Neuronal stem cell (in vitro differentiated cells): ENCODE measurements around the gene ERBIN.

Experiments
- DNase-seq: peaks from one replicate; pipeline ENCODE4 v3.0.0-alpha.2; 2013; ENCODE audit warnings: low spot score
- H2AFZ ChIP-seq: one replicate; pipeline ENCODE4 v1.6.1; 2013; ENCODE audit warnings: mild to moderate bottlenecking, low read length, inconsistent platforms
- H2AK5ac ChIP-seq: 2 replicates; pipeline ENCODE4 v1.6.1; 2013; ENCODE audit warnings: low read depth, mild to moderate bottlenecking, inconsistent platforms, low read length, moderate library complexity, mixed read lengths
- H2BK120ac ChIP-seq: 2 replicates; pipeline ENCODE4 v1.6.1; 2013; ENCODE audit warnings: low read depth, mild to moderate bottlenecking, inconsistent platforms, low read length, moderate library complexity, mixed read lengths
- H2BK12ac ChIP-seq: one replicate; pipeline ENCODE4 v1.6.1; 2013; ENCODE audit warnings: low read length, inconsistent platforms
- H2BK15ac ChIP-seq: 2 replicates; pipeline ENCODE4 v1.6.1; 2013; ENCODE audit warnings: mild to moderate bottlenecking, low read length, inconsistent platforms, mixed read lengths
- H2BK5ac ChIP-seq: one replicate; pipeline ENCODE4 v1.6.1; 2013; ENCODE audit warnings: inconsistent platforms, mild to moderate bottlenecking, low read length, moderate library complexity
- H3K14ac ChIP-seq: one replicate; pipeline ENCODE4 v1.6.1; 2013; ENCODE audit warnings: low read length, inconsistent platforms
- H3K18ac ChIP-seq: 2 replicates; pipeline ENCODE4 v1.6.1; 2013; ENCODE audit warnings: low read length, inconsistent platforms
- H3K23ac ChIP-seq: 2 replicates; pipeline ENCODE4 v1.6.1; 2013; ENCODE audit warnings: low read depth, mild to moderate bottlenecking, mixed read lengths, low read length, inconsistent platforms; ENCODE audit not compliant: poor library complexity
- H3K27ac ChIP-seq: replicated peaks from 3 replicates; pipeline ENCODE4 v1.5.1; 2013; ENCODE audit warnings: low read length, inconsistent platforms
- H3K27me3 ChIP-seq, 3 experiments: 2 replicates each; pipeline ENCODE4 v1.6.1; 2013; ENCODE audit warnings: low read length in 3 of 3, mild to moderate bottlenecking in 2 of 3, inconsistent platforms in 1 of 3, low read depth in 1 of 3, mixed read lengths in 1 of 3, moderate library complexity in 1 of 3; ENCODE audit not compliant: control insufficient read depth in 3 of 3, insufficient read depth in 3 of 3
- H3K36me3 ChIP-seq, 2 donors: replicated peaks in 1 of 2; 2 replicates each; pipeline ENCODE4 v1.6.1; 2013; ENCODE audit warnings: low read length in 2 of 2; ENCODE audit not compliant: control insufficient read depth in 2 of 2, insufficient read depth in 2 of 2
- H3K4ac ChIP-seq: 2 replicates; pipeline ENCODE4 v1.6.1; 2013; ENCODE audit warnings: inconsistent platforms, mild to moderate bottlenecking, low read length, moderate library complexity
- H3K4me1 ChIP-seq, 2 donors: 1 replicate in 1 of 2; 2 replicates in 1 of 2; pipeline ENCODE4 v1.6.1; 2013; ENCODE audit warnings: low read length in 2 of 2, low read depth in 1 of 2; ENCODE audit not compliant: control insufficient read depth in 2 of 2, insufficient read depth in 1 of 2
- H3K4me2 ChIP-seq: one replicate; pipeline ENCODE4 v1.6.1; 2013; ENCODE audit warnings: mild to moderate bottlenecking, low read length, inconsistent platforms; ENCODE audit not compliant: insufficient read depth, poor library complexity, severe bottlenecking
- H3K4me3 ChIP-seq, 2 donors: 2 replicates each; pipeline ENCODE4 v1.5.1; 2013; ENCODE audit warnings: low read length in 2 of 2, mild to moderate bottlenecking in 2 of 2, inconsistent platforms in 1 of 2, moderate library complexity in 1 of 2
- H3K79me1 ChIP-seq: one replicate; pipeline ENCODE4 v1.6.1; 2013; ENCODE audit warnings: low read depth, mild to moderate bottlenecking, inconsistent platforms, low read length, moderate library complexity
- H3K9ac ChIP-seq: one replicate; pipeline ENCODE4 v1.6.1; 2013; ENCODE audit warnings: mild to moderate bottlenecking, low read depth, low read length, inconsistent platforms; ENCODE audit not compliant: poor library complexity
- H3K9me3 ChIP-seq, 2 donors: replicated peaks in 1 of 2; 2 replicates each; pipeline versions ENCODE3 to v1.6.1; 2013; ENCODE audit warnings: low read length in 2 of 2, mild to moderate bottlenecking in 2 of 2, inconsistent platforms in 1 of 2, low read depth in 1 of 2, mixed read lengths in 1 of 2, moderate library complexity in 1 of 2; ENCODE audit not compliant: control insufficient read depth in 2 of 2, insufficient read depth in 1 of 2
- H4K8ac ChIP-seq: one replicate; pipeline ENCODE4 v1.6.1; 2013; ENCODE audit warnings: low read depth, mild to moderate bottlenecking, inconsistent platforms, low read length, moderate library complexity
- H4K91ac ChIP-seq: one replicate; pipeline ENCODE4 v1.6.1; 2013; ENCODE audit warnings: low read length, low read depth, mild to moderate bottlenecking, inconsistent platforms; ENCODE audit not compliant: poor library complexity
- WGBS, 2 donors: extraction: QIAGEN DNeasy Blood & Tissue Kit; methylation state at CpG; one replicate each; pipeline ENCODE4 v1.1.7; 2013; ENCODE audit warnings: missing lambda C conversion rate in 2 of 2, mixed read lengths in 1 of 2; ENCODE audit not compliant: insufficient read length in 2 of 2, insufficient replicate concordance in 1 of 2; ENCODE audit errors: extremely low coverage in 2 of 2; 5-methylcytosine and 5-hydroxymethylcytosine counted together

ERBIN gene

DNA sequence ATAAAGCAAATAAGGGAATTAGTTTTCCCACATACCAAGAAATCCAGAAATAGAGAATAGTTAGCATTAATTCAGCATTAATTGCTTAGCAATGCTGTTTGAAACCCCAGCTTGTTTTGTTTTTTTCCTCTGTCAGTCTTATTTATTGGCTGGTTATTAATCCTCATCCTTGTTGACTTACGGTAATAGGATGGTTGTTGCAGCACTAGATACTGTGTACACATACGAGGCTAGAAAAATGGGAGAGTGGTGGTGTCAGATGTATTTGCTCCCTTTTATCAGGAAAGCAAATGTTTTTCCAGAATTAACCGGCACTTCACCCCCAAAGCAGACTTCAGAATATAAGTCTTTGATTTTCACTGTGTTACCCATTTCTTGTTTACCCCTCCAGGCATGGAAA is 60.4 kb downstream of the ERBIN start:
- no peak overlapping the region for H2AFZ ChIP-seq
- H3K4me2 ChIP-seq, result no peak overlapping the region
- no peak overlapping the region for H3K27ac ChIP-seq
- no peak overlapping the region for H3K4ac ChIP-seq
- no peak overlapping the region for H2BK12ac ChIP-seq
- no CpG with 5 or more reads among the region's 3 CpGs for WGBS, 2 donors
- H3K79me1 ChIP-seq, result peaks cover 10% of the 10 kb centered on the region
- no peaks in the 10 kb centered on the region for H3K27me3 ChIP-seq
- no peak for DNase-seq
- H2BK5ac ChIP-seq, result no peak overlapping the region
- no peak overlapping the region for H2BK15ac ChIP-seq
- H3K9me3 ChIP-seq, result peaks cover 2% of the 10 kb centered on the region in 2 donors
- peaks cover 0 to 6% of the 10 kb centered on the region in 2 donors for H3K4me1 ChIP-seq
- no peak overlapping the region for H3K23ac ChIP-seq
- no peak overlapping the region for H2BK120ac ChIP-seq
- no peak overlapping the region for H4K91ac ChIP-seq
- no peak overlapping the region for H4K8ac ChIP-seq
- H3K18ac ChIP-seq, result no peak overlapping the region
- H3K4me3 ChIP-seq, result no peak overlapping the region
- H2AK5ac ChIP-seq, result no peak overlapping the region
- H3K36me3 ChIP-seq, result peaks cover 4 to 33% of the 10 kb centered on the region in 2 donors
- H3K14ac ChIP-seq, result no peak overlapping the region
- no peak overlapping the region for H3K9ac ChIP-seq

DNA sequence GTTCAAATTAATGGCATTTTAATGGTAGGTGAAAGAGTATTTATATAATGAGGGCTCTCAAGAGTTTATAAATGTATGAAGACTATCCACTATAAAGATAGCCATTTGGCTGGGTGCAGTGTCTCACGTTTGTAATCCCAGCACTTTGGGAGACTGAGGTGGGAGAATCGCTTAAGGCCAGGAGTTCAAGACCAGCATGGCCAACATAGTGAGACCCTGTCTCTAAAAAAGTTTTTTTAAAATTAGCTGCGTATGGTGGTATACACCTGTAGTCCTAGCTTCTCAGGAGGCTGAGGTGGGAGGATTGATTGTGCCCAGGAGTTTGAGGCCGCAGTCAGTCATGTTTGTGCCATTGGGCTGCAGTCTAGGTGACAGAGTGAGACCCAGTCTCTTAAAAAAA is 61.6 kb downstream of the ERBIN start:
- Histone ChIP-seq H2BK12ac (no peak overlapping the region), H3K4me2 (no peak overlapping the region), H3K27ac (no peak overlapping the region), H3K14ac (no peak overlapping the region), H3K9me3 (peaks cover 2% of the 10 kb centered on the region in 2 donors), H3K23ac (no peak overlapping the region), H3K4me1 (peaks cover 0 to 6% of the 10 kb centered on the region in 2 donors), H3K4me3 (no peak overlapping the region), H3K18ac (no peak overlapping the region), H4K8ac (no peak overlapping the region), H3K27me3 (no peaks in the 10 kb centered on the region), H2AK5ac (no peak overlapping the region), H3K9ac (no peak overlapping the region), H3K4ac (no peak overlapping the region), H4K91ac (no peak overlapping the region), H2BK5ac (no peak overlapping the region), H2AFZ (no peak overlapping the region), H3K79me1 (peaks cover 10% of the 10 kb centered on the region), H3K36me3 (peaks cover 4 to 43% of the 10 kb centered on the region in 2 donors), H2BK120ac (no peak overlapping the region), H2BK15ac (no peak overlapping the region)
- DNase-seq, result no peak
- WGBS, 2 donors, result no CpG with 5 or more reads among the region's 4 CpGs

DNA sequence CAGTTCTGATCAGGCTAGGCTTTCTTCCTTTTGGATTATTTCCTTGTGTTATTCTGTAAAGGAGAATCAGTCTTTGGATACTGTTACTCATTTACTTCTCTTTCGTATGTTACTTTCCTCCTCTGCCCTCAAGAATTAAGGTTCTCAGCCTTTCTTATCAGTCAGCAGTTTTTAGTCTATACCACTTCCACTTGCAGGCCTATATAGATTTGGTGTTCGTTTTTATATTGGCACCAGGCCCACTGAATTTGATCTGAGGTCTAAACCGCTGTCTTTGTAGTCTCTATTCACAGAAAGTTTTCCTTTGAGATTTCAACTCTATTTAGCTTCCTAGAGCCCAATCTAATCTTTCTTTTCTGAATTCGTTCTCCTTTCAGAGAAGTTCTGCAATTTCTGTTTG is 62.8 kb downstream of the ERBIN start:
- no peak overlapping the region for H4K8ac ChIP-seq
- no peak overlapping the region for H3K9ac ChIP-seq
- H3K4me3 ChIP-seq, result no peak overlapping the region
- no peak overlapping the region for H3K23ac ChIP-seq
- peaks cover 6% of the 10 kb centered on the region for H3K79me1 ChIP-seq
- WGBS, 2 donors, result no CpG with 5 or more reads among the region's 4 CpGs
- H3K4ac ChIP-seq, result no peak overlapping the region
- H4K91ac ChIP-seq, result no peak overlapping the region
- no peak overlapping the region for H2BK12ac ChIP-seq
- H3K14ac ChIP-seq, result no peak overlapping the region
- H3K4me1 ChIP-seq, result peaks cover 0 to 4% of the 10 kb centered on the region in 2 donors
- H2AFZ ChIP-seq, result no peak overlapping the region
- H2BK5ac ChIP-seq, result no peak overlapping the region
- no peak overlapping the region for H2BK15ac ChIP-seq
- no peak overlapping the region for H3K18ac ChIP-seq
- DNase-seq, result no peak
- no peak overlapping the region for H2BK120ac ChIP-seq
- no peak overlapping the region for H3K4me2 ChIP-seq
- H3K36me3 ChIP-seq, result peaks cover 2 to 54% of the 10 kb centered on the region in 2 donors
- no peak overlapping the region for H2AK5ac ChIP-seq
- H3K27ac ChIP-seq, result no peak overlapping the region
- peaks cover 0 to 2% of the 10 kb centered on the region in 2 donors for H3K9me3 ChIP-seq
- H3K27me3 ChIP-seq, result no peaks in the 10 kb centered on the region

DNA sequence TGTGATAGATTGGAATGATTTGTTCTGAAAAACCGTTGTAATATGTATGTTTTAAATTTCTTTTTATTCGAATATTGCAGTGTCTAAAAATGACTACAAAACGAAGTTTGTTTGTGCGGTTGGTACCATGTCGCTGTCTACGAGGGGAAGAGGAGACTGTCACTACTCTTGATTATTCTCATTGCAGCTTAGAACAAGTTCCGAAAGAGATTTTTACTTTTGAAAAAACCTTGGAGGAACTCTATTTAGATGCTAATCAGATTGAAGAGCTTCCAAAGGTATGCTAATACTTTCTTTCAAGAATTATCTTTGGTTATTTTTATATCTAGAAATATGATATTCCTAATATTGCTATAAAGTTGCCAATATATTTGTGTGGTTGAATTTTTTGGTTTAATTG is 66.3 kb downstream of the ERBIN start:
- no peak overlapping the region for H4K91ac ChIP-seq
- H3K79me1 ChIP-seq, result no peaks in the 10 kb centered on the region
- WGBS, 2 donors, result 100% methylated on average over 1 of the region's 7 CpGs; no CpG with 5 or more reads in 1 of the 2 donors
- peaks cover 0 to 81% of the 10 kb centered on the region in 2 donors for H3K36me3 ChIP-seq
- H3K4ac ChIP-seq, result no peak overlapping the region
- H2BK15ac ChIP-seq, result no peak overlapping the region
- H3K27ac ChIP-seq, result no peak overlapping the region
- no peak overlapping the region for H4K8ac ChIP-seq
- no peak overlapping the region for H3K23ac ChIP-seq
- H2BK120ac ChIP-seq, result no peak overlapping the region
- H3K18ac ChIP-seq, result no peak overlapping the region
- no peaks in the 10 kb centered on the region for H3K4me1 ChIP-seq
- H3K9ac ChIP-seq, result no peak overlapping the region
- no peak overlapping the region for H2AK5ac ChIP-seq
- H2BK12ac ChIP-seq, result no peak overlapping the region
- H3K4me3 ChIP-seq, result no peak overlapping the region
- no peak overlapping the region for H3K14ac ChIP-seq
- H3K27me3 ChIP-seq, result no peaks in the 10 kb centered on the region
- DNase-seq, result no peak
- no peak overlapping the region for H2AFZ ChIP-seq
- no peaks in the 10 kb centered on the region for H3K9me3 ChIP-seq
- H3K4me2 ChIP-seq, result no peak overlapping the region
- H2BK5ac ChIP-seq, result no peak overlapping the region
